ENCODE data around the gene SEMA6A.

DNA sequence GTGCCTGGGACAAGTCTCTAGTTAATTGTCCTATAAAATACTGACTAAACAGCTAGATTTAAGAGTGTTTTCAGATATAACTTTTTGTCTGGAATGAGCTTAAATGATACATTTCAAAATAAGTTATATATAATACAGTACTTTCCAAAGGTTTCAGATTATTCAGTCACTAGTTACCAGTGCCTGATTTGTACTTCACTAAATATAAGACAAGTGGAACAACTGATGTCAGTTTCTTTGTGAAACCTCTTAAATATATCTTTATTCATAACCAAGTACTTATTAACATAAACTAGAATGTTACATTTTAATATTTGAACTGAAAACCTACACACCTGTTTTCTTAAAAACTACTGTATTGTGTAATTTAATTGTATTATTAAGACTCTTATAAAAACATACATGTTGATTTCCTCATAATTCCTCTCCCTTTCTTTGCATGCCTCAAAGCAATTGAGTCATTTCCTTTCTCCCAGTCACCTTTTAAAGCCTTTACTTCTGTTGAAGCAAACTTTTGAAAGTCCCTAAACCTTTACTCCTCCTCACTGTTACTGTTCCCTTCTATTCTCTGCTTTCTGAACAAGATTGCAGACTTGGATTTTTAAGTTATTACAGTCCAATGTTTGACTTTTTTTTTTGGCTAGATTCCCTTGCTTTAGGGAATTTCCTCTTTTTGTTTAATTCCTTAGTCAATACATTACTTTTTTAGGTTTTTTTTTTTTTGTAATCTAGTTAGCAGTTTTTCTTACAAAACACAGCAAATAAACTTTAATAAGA is 8.7 kb upstream of the SEMA6A start:
- TF ChIP-seq CTCF (IDR thresholded peaks at IDR 0.05 in 8 of 11, conservative IDR thresholded peaks at IDR 0.05 in 3 of 11) (no peak), POLR2A (IDR thresholded peaks at IDR 0.05) (no peak), POLR2AphosphoS5 (IDR thresholded peaks at IDR 0.05) (no peak)
